Measurements from ENCODE around the gene CALML5. TPM values are rescaled to one million over a fixed set of nuclear protein-coding genes. Genes with fewer than 3 reads are reported as not detected.

Gene CALML5
- total RNA-seq, 1 experiment from 2014 or later: not detected

DNA sequence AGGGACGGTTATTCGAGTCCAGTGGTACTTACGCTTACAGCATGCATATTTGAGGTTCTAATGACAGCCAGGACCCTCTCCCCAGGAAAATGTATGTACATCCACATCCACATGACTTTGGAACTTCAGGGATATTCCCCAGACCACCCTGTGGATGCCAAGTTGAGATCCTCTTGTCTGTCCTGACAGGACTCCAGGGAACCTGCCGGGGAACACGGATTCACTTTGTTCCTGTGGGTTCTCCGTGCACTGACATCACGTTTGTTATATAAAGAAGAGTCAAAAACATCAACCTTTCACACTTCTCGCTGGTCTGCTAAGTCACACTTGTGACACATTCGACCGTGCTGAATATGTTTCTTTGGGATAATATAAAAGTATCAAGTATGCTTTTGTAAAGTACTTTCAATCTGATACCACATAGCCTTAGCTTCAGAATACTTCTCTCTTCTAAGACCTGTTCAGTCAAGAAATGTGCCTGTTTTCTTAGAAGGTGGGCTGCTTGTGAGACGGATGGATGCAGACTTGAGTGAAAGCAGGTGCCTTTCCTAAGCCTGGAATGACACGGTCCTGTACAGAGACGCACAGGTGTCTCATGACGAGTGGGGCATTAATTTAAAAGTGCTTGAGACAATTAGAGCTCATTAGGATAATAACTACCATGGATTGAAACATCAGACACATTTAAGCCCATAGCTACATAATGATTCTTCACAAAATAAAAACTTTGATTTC is 38.7 kb downstream of the CALML5 start:
- POLR2A ChIA-PET (ENCODE audit: low non-redundant PET): interaction anchor here (0.6 kb wide), 1 partner anchor 136 kb away, joined by 3 read pairs; no protein-coding TSS in a partner anchor

DNA sequence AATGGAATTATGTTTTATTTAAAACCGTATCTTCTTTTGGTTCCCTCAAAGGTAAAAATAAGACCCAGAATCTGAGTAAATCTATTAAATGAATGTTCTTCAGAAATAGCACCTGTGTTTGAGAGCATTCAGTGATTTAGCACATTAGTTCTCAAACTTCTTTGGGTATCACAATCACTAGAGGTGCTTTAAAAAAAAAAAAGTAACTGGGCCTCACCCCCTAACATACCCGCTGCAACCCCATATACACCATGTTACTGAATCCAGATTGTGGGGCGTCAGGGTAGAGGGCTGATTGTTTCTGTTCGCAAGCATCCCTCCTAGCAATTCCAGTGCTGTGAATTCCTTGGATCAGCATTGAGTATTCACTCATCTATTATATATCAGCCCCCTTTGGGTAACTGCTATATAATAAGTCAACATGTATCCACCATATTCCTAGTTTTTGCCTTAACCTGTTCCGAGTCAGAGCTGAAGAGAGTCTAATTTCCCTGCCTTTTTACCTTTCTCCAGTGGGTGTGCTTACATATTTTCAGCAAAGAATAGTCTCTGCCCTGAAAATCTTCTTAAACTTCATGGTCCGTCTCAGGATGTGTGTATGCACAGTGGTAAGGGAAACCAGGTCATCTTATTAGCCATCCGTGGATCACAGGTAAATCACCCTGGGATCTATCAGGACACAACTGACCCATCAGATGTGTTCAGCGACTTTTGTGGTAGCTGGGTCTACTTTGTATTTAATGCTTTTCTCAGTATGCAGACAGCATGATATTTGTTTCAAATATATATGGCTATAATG is 40.2 kb downstream of the CALML5 start:
- no peaks in the 10 kb centered on the region for H3K4me1 ChIP-seq (ENCODE audit: insufficient read depth, low read length, poor library complexity, severe bottlenecking)
- no peak overlapping the region for H3K27ac ChIP-seq (ENCODE audit: low read depth, low read length, poor library complexity, severe bottlenecking)
- H3K27me3 ChIP-seq (replicated peaks; ENCODE audit: insufficient read depth, low read depth, low read length, poor library complexity): no peaks in the 10 kb centered on the region
- no peak for DNase-seq (ENCODE audit: low spot score)
- no peaks in the 10 kb centered on the region for H3K9me3 ChIP-seq (ENCODE audit: low read depth, low read length, poor library complexity, severe bottlenecking)
- POLR2A ChIA-PET (ENCODE audit: low non-redundant PET): no interaction called here
- intact Hi-C loops (cut with micrococcal nuclease; ENCODE audit: unreplicated experiment): no loop called here
- TF ChIP-seq EZH2 (IDR thresholded peaks at IDR 0.05; ENCODE audit: borderline replicate concordance, low read depth, low read length, poor library complexity, severe bottlenecking): no peak
- TF ChIP-seq, protein P1, sequence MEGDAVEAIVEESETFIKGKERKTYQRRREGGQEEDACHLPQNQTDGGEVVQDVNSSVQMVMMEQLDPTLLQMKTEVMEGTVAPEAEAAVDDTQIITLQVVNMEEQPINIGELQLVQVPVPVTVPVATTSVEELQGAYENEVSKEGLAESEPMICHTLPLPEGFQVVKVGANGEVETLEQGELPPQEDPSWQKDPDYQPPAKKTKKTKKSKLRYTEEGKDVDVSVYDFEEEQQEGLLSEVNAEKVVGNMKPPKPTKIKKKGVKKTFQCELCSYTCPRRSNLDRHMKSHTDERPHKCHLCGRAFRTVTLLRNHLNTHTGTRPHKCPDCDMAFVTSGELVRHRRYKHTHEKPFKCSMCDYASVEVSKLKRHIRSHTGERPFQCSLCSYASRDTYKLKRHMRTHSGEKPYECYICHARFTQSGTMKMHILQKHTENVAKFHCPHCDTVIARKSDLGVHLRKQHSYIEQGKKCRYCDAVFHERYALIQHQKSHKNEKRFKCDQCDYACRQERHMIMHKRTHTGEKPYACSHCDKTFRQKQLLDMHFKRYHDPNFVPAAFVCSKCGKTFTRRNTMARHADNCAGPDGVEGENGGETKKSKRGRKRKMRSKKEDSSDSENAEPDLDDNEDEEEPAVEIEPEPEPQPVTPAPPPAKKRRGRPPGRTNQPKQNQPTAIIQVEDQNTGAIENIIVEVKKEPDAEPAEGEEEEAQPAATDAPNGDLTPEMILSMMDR (conservative IDR thresholded peaks at IDR 0.05; ENCODE audit: low read depth, low read length): no peak
- H3K4me3 ChIP-seq (ENCODE audit: low read depth, low read length, poor library complexity, severe bottlenecking): no peak overlapping the region
- CTCF ChIA-PET: no interaction called here
- BruUV-seq (replicated peaks): no TSS peak
- H3K36me3 ChIP-seq (ENCODE audit: insufficient read depth, low read length, poor library complexity, severe bottlenecking): peaks cover 73% of the 10 kb centered on the region

More for the DNA sequence above, 38.7 kb downstream of the CALML5 start:
- no TSS peak for BruUV-seq (replicated peaks)
- peaks cover 58% of the 10 kb centered on the region for H3K36me3 ChIP-seq (ENCODE audit: insufficient read depth, low read length, poor library complexity, severe bottlenecking)
- H3K27ac ChIP-seq (ENCODE audit: low read depth, low read length, poor library complexity, severe bottlenecking): no peak overlapping the region
- DNase-seq (ENCODE audit: low spot score): no peak
- H3K27me3 ChIP-seq (replicated peaks; ENCODE audit: insufficient read depth, low read depth, low read length, poor library complexity): no peaks in the 10 kb centered on the region
- CTCF ChIA-PET: no interaction called here
- no peak overlapping the region for H3K4me3 ChIP-seq (ENCODE audit: low read depth, low read length, poor library complexity, severe bottlenecking)
- H3K4me1 ChIP-seq (ENCODE audit: insufficient read depth, low read length, poor library complexity, severe bottlenecking): no peaks in the 10 kb centered on the region
- intact Hi-C loops (cut with micrococcal nuclease; ENCODE audit: unreplicated experiment): no loop called here
- H3K9me3 ChIP-seq (ENCODE audit: low read depth, low read length, poor library complexity, severe bottlenecking): no peaks in the 10 kb centered on the region
- TF ChIP-seq, protein P1 (conservative IDR thresholded peaks at IDR 0.05; ENCODE audit: low read depth, low read length): no peak
- no peak for TF ChIP-seq EZH2 (IDR thresholded peaks at IDR 0.05; ENCODE audit: borderline replicate concordance, low read depth, low read length, poor library complexity, severe bottlenecking)

DNA sequence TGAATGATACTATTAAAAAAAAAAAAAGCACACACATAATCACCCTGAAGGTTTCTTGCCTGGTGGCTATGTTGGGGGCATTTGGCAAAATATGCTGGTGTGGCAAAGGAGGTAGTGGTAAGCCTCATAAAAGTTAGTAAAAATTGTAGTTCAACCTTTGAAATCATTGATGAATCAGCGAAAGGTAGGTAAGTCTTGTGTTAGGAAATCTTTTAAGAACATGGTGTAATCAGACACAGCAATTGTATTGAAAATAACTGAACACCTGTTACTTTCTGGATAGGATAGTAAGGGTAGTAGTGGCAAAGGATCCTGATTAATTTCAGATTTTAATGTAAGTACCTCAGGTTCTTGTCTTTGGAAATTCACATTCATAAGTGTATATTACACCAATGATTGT is 40.9 kb downstream of the CALML5 start:
- TF ChIP-seq, protein P1 (conservative IDR thresholded peaks at IDR 0.05; ENCODE audit: low read depth, low read length): no peak
- no peak for TF ChIP-seq EZH2 (IDR thresholded peaks at IDR 0.05; ENCODE audit: borderline replicate concordance, low read depth, low read length, poor library complexity, severe bottlenecking)
- BruUV-seq (replicated peaks): no TSS peak
- POLR2A ChIA-PET (ENCODE audit: low non-redundant PET): no interaction called here
- intact Hi-C loops (cut with micrococcal nuclease; ENCODE audit: unreplicated experiment): no loop called here
- DNase-seq (ENCODE audit: low spot score): no peak
- CTCF ChIA-PET: no interaction called here
- Histone ChIP-seq H3K36me3 (ENCODE audit: insufficient read depth, low read length, poor library complexity, severe bottlenecking) (peaks cover 80% of the 10 kb centered on the region), H3K27me3 (replicated peaks; ENCODE audit: insufficient read depth, low read depth, low read length, poor library complexity) (no peaks in the 10 kb centered on the region), H3K4me1 (ENCODE audit: insufficient read depth, low read length, poor library complexity, severe bottlenecking) (no peaks in the 10 kb centered on the region), H3K27ac (ENCODE audit: low read depth, low read length, poor library complexity, severe bottlenecking) (no peak overlapping the region), H3K9me3 (ENCODE audit: low read depth, low read length, poor library complexity, severe bottlenecking) (no peaks in the 10 kb centered on the region), H3K4me3 (ENCODE audit: low read depth, low read length, poor library complexity, severe bottlenecking) (no peak overlapping the region)

Measured in A673 (cell line).